Ishikawa (cell line): ENCODE measurements around the gene SLC25A24.
A peak's percentile ranks its signal among the peaks of the same experiment; 100 is the strongest.

Experiments used
- CEBPB ChIP-seq: IDR thresholded peaks from 2 replicates; pipeline ENCODE4 v1.6.1; 2012
- CREB1 ChIP-seq: IDR thresholded peaks from 2 replicates; pipeline ENCODE4 v1.6.1; 2012; ENCODE audit warnings: low read depth
- EGR1 ChIP-seq: IDR thresholded peaks from 2 replicates; pipeline ENCODE4 v1.6.1; 2012
- EP300 ChIP-seq: IDR thresholded peaks from 2 replicates; pipeline ENCODE4 v1.6.1; 2012; ENCODE audit warnings: borderline replicate concordance
- FOXM1 ChIP-seq: IDR thresholded peaks from 2 replicates; pipeline ENCODE4 v1.6.1; 2012; ENCODE audit warnings: low read depth, borderline replicate concordance
- MAX ChIP-seq: IDR thresholded peaks from 2 replicates; pipeline ENCODE4 v1.6.1; 2012
- NFIC ChIP-seq: IDR thresholded peaks from 2 replicates; pipeline ENCODE4 v1.6.1; 2012
- RAD21 ChIP-seq: IDR thresholded peaks from 2 replicates; pipeline ENCODE4 v1.6.1; 2012; ENCODE audit warnings: low read depth
- REST ChIP-seq: IDR thresholded peaks from 2 replicates; pipeline ENCODE4 v1.6.1; 2012; ENCODE audit warnings: low read depth, mild to moderate bottlenecking
- TAF1 ChIP-seq: IDR thresholded peaks from 2 replicates; pipeline ENCODE4 v1.6.1; 2012; ENCODE audit warnings: low read depth, mild to moderate bottlenecking
- TCF12 ChIP-seq: IDR thresholded peaks from 2 replicates; pipeline ENCODE4 v1.6.1; 2012; ENCODE audit warnings: low read depth
- TEAD4 ChIP-seq: IDR thresholded peaks from 2 replicates; pipeline ENCODE4 v1.6.1; 2012
- USF1 ChIP-seq: IDR thresholded peaks from 2 replicates; pipeline ENCODE4 v1.6.1; 2012
- YY1 ChIP-seq: IDR thresholded peaks from 2 replicates; pipeline ENCODE4 v1.6.1; 2012; ENCODE audit warnings: low read depth
- ZBTB7A ChIP-seq: IDR thresholded peaks from 2 replicates; pipeline ENCODE4 v1.6.1; 2012; ENCODE audit warnings: low read depth

The SLC25A24 gene

GRCh38 chr1:108130794-108131193 is 69.3 kb downstream of the SLC25A24 start:
- no peak for TF ChIP-seq TEAD4
- no peak for TF ChIP-seq YY1
- no peak for TF ChIP-seq MAX
- no peak for TF ChIP-seq CEBPB
- no peak for TF ChIP-seq EGR1
- TF ChIP-seq ZBTB7A: no peak
- TF ChIP-seq TAF1: no peak
- no peak for TF ChIP-seq TCF12
- no peak for TF ChIP-seq EP300
- no peak for TF ChIP-seq REST
- no peak for TF ChIP-seq USF1
- TF ChIP-seq FOXM1: no peak
- TF ChIP-seq NFIC: no peak
- TF ChIP-seq RAD21: no peak

GRCh38 chr1:108129999-108130398 is 70.1 kb downstream of the SLC25A24 start:
- TF ChIP-seq MAX (no peak), TCF12 (no peak), FOXM1 (no peak), TAF1 (no peak), NFIC (no peak), TEAD4 (no peak), YY1 (no peak), EGR1 (no peak), CEBPB (no peak)

GRCh38 chr1:108125312-108126138 is 74.6 kb downstream of the SLC25A24 start:
- no peak for TF ChIP-seq CEBPB
- TF ChIP-seq RAD21: peak; percentile 98
- no peak for TF ChIP-seq TEAD4
- TF ChIP-seq MAX: no peak

- no peak for TF ChIP-seq FOXM1
- no peak for TF ChIP-seq RAD21
- no peak for TF ChIP-seq TEAD4
- TF ChIP-seq TAF1: no peak
- TF ChIP-seq EGR1: no peak
- TF ChIP-seq ZBTB7A: no peak
- TF ChIP-seq CREB1: no peak
- no peak for TF ChIP-seq MAX
- TF ChIP-seq USF1: no peak
- TF ChIP-seq REST: no peak
- no peak for TF ChIP-seq EP300
- TF ChIP-seq NFIC: no peak
- TF ChIP-seq YY1: no peak
- no peak for TF ChIP-seq TCF12
- no peak for TF ChIP-seq CEBPB
These were observed 75.4 kb downstream of the SLC25A24 start for GRCh38 chr1:108124622-108125311.

GRCh38 chr1:108124023-108124422 is 76.1 kb downstream of the SLC25A24 start:
- no peak for TF ChIP-seq EP300
- TF ChIP-seq CEBPB: no peak
- no peak for TF ChIP-seq ZBTB7A
- no peak for TF ChIP-seq NFIC
- no peak for TF ChIP-seq REST
- TF ChIP-seq TCF12: no peak
